ENCODE measurements around the gene CHRM2. TPM values are rescaled to one million over a fixed set of nuclear protein-coding genes. Genes with fewer than 3 reads are reported as not detected.

CHRM2 gene
- total and polyA plus RNA-seq, 2 of the 8 experiments (the other 6 are each of a cell fraction or from before 2014, with no cell fraction given): 0.17 to 0.32 TPM

DNA sequence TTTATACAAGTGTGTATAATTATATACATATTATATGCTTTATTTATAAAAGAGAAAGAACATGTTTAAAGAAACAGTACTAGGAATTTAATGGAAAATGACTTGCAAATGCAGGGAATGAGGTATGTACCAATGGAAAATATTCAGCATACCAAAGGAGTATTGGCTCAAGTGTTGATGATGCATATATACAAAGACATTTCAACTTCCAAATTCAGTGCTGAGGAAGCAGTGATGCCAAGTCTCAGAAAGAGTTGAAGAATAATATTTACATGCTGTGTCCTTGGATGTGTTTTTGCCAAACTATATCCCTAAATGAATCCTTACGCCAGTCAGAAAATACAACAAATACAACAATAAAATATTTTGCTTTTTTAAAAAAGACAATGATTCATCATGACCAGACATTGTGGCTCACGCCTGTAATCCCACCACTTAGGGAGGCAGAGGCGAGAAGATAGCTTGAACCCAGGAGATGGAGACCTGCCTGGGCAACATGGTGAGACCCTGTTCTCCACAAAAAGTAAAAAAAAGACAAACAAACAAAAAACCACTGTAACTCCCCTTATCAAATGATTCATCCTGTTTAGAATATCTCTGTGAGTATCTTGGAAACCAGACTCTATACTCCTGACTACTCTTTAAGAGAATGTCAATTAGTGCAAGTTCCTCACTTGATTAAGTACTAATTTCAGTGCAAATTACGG lies 157.2 kb downstream of the CHRM2 start (continued):
- no peak for TF ChIP-seq TAF1 (IDR thresholded peaks at IDR 0.05; ENCODE audit: low read depth, low read length)
- TF ChIP-seq SIX5 (IDR thresholded peaks at IDR 0.05; ENCODE audit: low read depth, low read length): no peak
- TF ChIP-seq RXRA (IDR thresholded peaks at IDR 0.05; ENCODE audit: insufficient read depth, low read depth, low read length): no peak
- TF ChIP-seq SP4 (IDR thresholded peaks at IDR 0.05; ENCODE audit: low read length): no peak

Measured in H1 (cell line).